ENCODE data around the gene ARAP2.

The ARAP2 gene

GRCh38 chr4:36218121-36218520 lies 26.2 kb downstream of the ARAP2 start:
- no peak overlapping the region for H3K4me3 ChIP-seq (ENCODE audit: control insufficient read depth in 1 of 7, extremely low read depth in 1 of 7, insufficient read depth in 4 of 7, low read depth in 2 of 7, low read length in 6 of 7)
- H3K4me1 ChIP-seq (ENCODE audit: control extremely low read depth in 1 of 4, control insufficient read depth in 4 of 4, insufficient read depth in 4 of 4, low read length in 3 of 4): peaks cover 0 to 4% (median 0%) of the 10 kb centered on the region in 4 experiments
- ChIA-PET CTCF (interaction anchor here (0.8 to 1.2 kb wide), 2 partner anchors 12 to 20 kb away, joined by 3 read pairs; no protein-coding TSS in a partner anchor), POLR2A (no interaction called here)
- no peaks in the 10 kb centered on the region for H3K27me3 ChIP-seq (replicated peaks in 2 of 5; ENCODE audit: control insufficient read depth in 4 of 5, insufficient read depth in 5 of 5, low read length in 4 of 5)
- peaks cover 0 to 10% (median under 1%) of the 10 kb centered on the region in 4 experiments for H3K36me3 ChIP-seq (ENCODE audit: control insufficient read depth in 4 of 4, insufficient read depth in 4 of 4, low read length in 3 of 4)
- no peaks in the 10 kb centered on the region for H3K9me3 ChIP-seq (ENCODE audit: control extremely low read depth in 1 of 5, control insufficient read depth in 4 of 5, insufficient read depth in 2 of 5, low read depth in 1 of 5, low read length in 4 of 5)
- DNase-seq: no peak
- H3K27ac ChIP-seq (ENCODE audit: insufficient read depth in 1 of 2, low read depth in 1 of 2, low read length in 2 of 2, poor library complexity in 1 of 2, severe bottlenecking in 2 of 2): no peak overlapping the region

GRCh38 chr4:36215627-36216026 lies 28.7 kb downstream of the ARAP2 start:
- no peaks in the 10 kb centered on the region for H3K27me3 ChIP-seq (replicated peaks in 2 of 5; ENCODE audit: control insufficient read depth in 4 of 5, insufficient read depth in 5 of 5, low read length in 4 of 5)
- H3K9me3 ChIP-seq (ENCODE audit: control extremely low read depth in 1 of 5, control insufficient read depth in 4 of 5, insufficient read depth in 2 of 5, low read depth in 1 of 5, low read length in 4 of 5): no peaks in the 10 kb centered on the region
- peaks cover 0 to 10% (median 5%) of the 10 kb centered on the region in 4 experiments for H3K36me3 ChIP-seq (ENCODE audit: control insufficient read depth in 4 of 4, insufficient read depth in 4 of 4, low read length in 3 of 4)
- ChIA-PET CTCF (no interaction called here), POLR2A (interaction anchor here (0.6 kb wide), 1 partner anchor 1706 kb away, joined by 3 read pairs; no protein-coding TSS in a partner anchor)
- H3K27ac ChIP-seq (ENCODE audit: insufficient read depth in 1 of 2, low read depth in 1 of 2, low read length in 2 of 2, poor library complexity in 1 of 2, severe bottlenecking in 2 of 2): no peak overlapping the region
- DNase-seq: no peak
- no peak overlapping the region for H3K4me3 ChIP-seq (ENCODE audit: control insufficient read depth in 1 of 7, extremely low read depth in 1 of 7, insufficient read depth in 4 of 7, low read depth in 2 of 7, low read length in 6 of 7)
- 86% methylated on average over 1 of the region's 3 CpGs for WGBS (ENCODE audit: insufficient coverage)
- peaks cover 0 to 4% (median 0%) of the 10 kb centered on the region in 4 experiments for H3K4me1 ChIP-seq (ENCODE audit: control extremely low read depth in 1 of 4, control insufficient read depth in 4 of 4, insufficient read depth in 4 of 4, low read length in 3 of 4)

DNA sequence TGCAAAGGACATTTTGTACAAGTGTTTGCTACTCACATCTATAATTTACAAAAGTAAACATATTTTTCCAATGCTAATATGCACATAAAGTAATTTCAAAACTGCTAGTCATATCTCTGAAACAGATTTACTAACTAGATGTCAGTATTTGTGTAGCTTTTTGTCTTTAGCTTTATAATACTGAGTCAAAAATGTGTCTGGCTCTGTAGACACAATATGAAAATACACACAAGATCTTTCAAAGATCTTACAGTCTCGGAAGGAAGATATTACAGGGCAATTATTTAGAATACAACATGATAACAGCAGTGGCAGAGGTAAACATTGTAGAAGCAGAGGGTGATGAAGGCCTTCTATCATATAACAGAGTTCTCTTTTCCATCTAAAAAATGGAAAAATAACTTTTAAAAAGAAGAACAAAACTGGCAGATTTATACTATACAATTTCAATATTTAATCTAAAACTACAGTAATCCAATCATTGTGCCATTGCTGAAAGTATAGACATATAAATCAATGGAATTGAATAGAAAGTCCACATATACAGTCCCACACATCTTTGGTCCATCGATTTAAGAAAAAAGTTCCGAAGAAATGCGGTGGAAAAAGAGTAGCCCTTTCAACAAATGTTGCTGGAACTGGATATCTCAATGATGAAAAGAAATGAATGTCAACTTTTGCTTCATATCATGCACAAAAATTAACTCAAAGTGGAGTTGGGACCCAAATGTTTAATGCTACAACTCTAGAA lies 29.4 kb downstream of the ARAP2 start:
- no peak overlapping the region for H3K27ac ChIP-seq (ENCODE audit: insufficient read depth in 1 of 2, low read depth in 1 of 2, low read length in 2 of 2, poor library complexity in 1 of 2, severe bottlenecking in 2 of 2)
- 50% methylated on average over 2 of the region's 4 CpGs for whole genome bisulfite sequencing (ENCODE audit: insufficient coverage)
- CTCF ChIA-PET: interaction anchor here (1.1 kb wide), 1 partner anchor 18 kb away, joined by 3 read pairs; no protein-coding TSS in a partner anchor

DNA sequence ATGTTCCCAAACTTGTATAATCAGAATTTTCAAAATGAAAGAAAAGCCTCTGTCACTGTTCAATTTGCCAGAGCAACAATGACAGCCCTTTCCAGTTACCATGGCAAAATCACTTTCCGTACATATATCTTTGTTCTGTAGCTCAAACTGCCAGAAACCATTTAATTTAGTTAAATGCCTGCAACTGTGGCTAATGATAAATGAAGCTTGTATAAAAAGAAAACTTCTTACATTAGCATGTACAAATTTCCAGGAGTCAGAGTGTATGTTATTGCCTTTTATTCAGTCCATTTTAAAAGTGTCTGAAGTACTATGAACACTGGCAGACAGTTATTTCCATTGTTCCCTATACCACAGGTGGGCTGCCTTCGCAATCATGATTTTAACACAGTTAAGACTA lies 30.3 kb downstream of the ARAP2 start:
- ChIA-PET CTCF (interaction anchor here (0.5 to 1.7 kb wide), 5 partner anchors 16 to 1175 kb away, joined by 3 to 6 read pairs (median 3); partner anchors contain the start of gene ARAP2), POLR2A (no interaction called here)
- H3K9me3 ChIP-seq (ENCODE audit: control extremely low read depth in 1 of 5, control insufficient read depth in 4 of 5, insufficient read depth in 2 of 5, low read depth in 1 of 5, low read length in 4 of 5): no peaks in the 10 kb centered on the region
- H3K4me3 ChIP-seq (ENCODE audit: control insufficient read depth in 1 of 7, extremely low read depth in 1 of 7, insufficient read depth in 4 of 7, low read depth in 2 of 7, low read length in 6 of 7): no peak overlapping the region
- H3K36me3 ChIP-seq (ENCODE audit: control insufficient read depth in 4 of 4, insufficient read depth in 4 of 4, low read length in 3 of 4): peaks cover 0 to 17% (median 10%) of the 10 kb centered on the region in 4 experiments
- WGBS (ENCODE audit: insufficient coverage): 100% methylated on average over 1 of the region's 2 CpGs
- peaks cover 0 to 7% (median 3%) of the 10 kb centered on the region in 4 experiments for H3K4me1 ChIP-seq (ENCODE audit: control extremely low read depth in 1 of 4, control insufficient read depth in 4 of 4, insufficient read depth in 4 of 4, low read length in 3 of 4)
- H3K27ac ChIP-seq (ENCODE audit: insufficient read depth in 1 of 2, low read depth in 1 of 2, low read length in 2 of 2, poor library complexity in 1 of 2, severe bottlenecking in 2 of 2): no peak overlapping the region
- DNase-seq: no peak
- no peaks in the 10 kb centered on the region for H3K27me3 ChIP-seq (replicated peaks in 2 of 5; ENCODE audit: control insufficient read depth in 4 of 5, insufficient read depth in 5 of 5, low read length in 4 of 5)

More for the DNA sequence above, 29.4 kb downstream of the ARAP2 start:
- Histone ChIP-seq H3K36me3 (ENCODE audit: control insufficient read depth in 4 of 4, insufficient read depth in 4 of 4, low read length in 3 of 4) (peaks cover 0 to 13% (median 9%) of the 10 kb centered on the region in 4 experiments), H3K27me3 (replicated peaks in 2 of 5; ENCODE audit: control insufficient read depth in 4 of 5, insufficient read depth in 5 of 5, low read length in 4 of 5) (no peaks in the 10 kb centered on the region), H3K9me3 (ENCODE audit: control extremely low read depth in 1 of 5, control insufficient read depth in 4 of 5, insufficient read depth in 2 of 5, low read depth in 1 of 5, low read length in 4 of 5) (no peaks in the 10 kb centered on the region), H3K4me1 (ENCODE audit: control extremely low read depth in 1 of 4, control insufficient read depth in 4 of 4, insufficient read depth in 4 of 4, low read length in 3 of 4) (peaks cover 0 to 4% (median 0%) of the 10 kb centered on the region in 4 experiments), H3K4me3 (ENCODE audit: control insufficient read depth in 1 of 7, extremely low read depth in 1 of 7, insufficient read depth in 4 of 7, low read depth in 2 of 7, low read length in 6 of 7) (no peak overlapping the region)
- no peak for DNase-seq
- POLR2A ChIA-PET: no interaction called here

- Histone ChIP-seq H3K27me3 (replicated peaks in 2 of 5; ENCODE audit: control insufficient read depth in 4 of 5, insufficient read depth in 5 of 5, low read length in 4 of 5) (no peaks in the 10 kb centered on the region), H3K27ac (ENCODE audit: insufficient read depth in 1 of 2, low read depth in 1 of 2, low read length in 2 of 2, poor library complexity in 1 of 2, severe bottlenecking in 2 of 2) (no peak overlapping the region), H3K9me3 (ENCODE audit: control extremely low read depth in 1 of 5, control insufficient read depth in 4 of 5, insufficient read depth in 2 of 5, low read depth in 1 of 5, low read length in 4 of 5) (no peaks in the 10 kb centered on the region), H3K36me3 (ENCODE audit: control insufficient read depth in 4 of 4, insufficient read depth in 4 of 4, low read length in 3 of 4) (peaks cover 2 to 20% (median 12%) of the 10 kb centered on the region in 4 experiments), H3K4me3 (ENCODE audit: control insufficient read depth in 1 of 7, extremely low read depth in 1 of 7, insufficient read depth in 4 of 7, low read depth in 2 of 7, low read length in 6 of 7) (no peak overlapping the region), H3K4me1 (ENCODE audit: control extremely low read depth in 1 of 4, control insufficient read depth in 4 of 4, insufficient read depth in 4 of 4, low read length in 3 of 4) (peaks cover 10 to 32% (median 16%) of the 10 kb centered on the region in 4 experiments)
- DNase-seq: no peak
- POLR2A ChIA-PET: no interaction called here
- WGBS (ENCODE audit: insufficient coverage): no CpG with 5 or more reads among the region's 1 CpG
- CTCF ChIA-PET: interaction anchor here (1.0 to 1.3 kb wide), 2 partner anchors 15 to 189 kb away, joined by 3 read pairs; no protein-coding TSS in a partner anchor
Observed at GRCh38 chr4:36211084-36211483, 33.2 kb downstream of the ARAP2 start.

GRCh38 chr4:36209941-36210649 lies 34.2 kb downstream of the ARAP2 start:
- Histone ChIP-seq H3K27me3 (replicated peaks in 2 of 5; ENCODE audit: control insufficient read depth in 4 of 5, insufficient read depth in 5 of 5, low read length in 4 of 5) (no peaks in the 10 kb centered on the region), H3K4me1 (ENCODE audit: control extremely low read depth in 1 of 4, control insufficient read depth in 4 of 4, insufficient read depth in 4 of 4, low read length in 3 of 4) (peaks cover 10 to 32% (median 16%) of the 10 kb centered on the region in 4 experiments), H3K27ac (ENCODE audit: insufficient read depth in 1 of 2, low read depth in 1 of 2, low read length in 2 of 2, poor library complexity in 1 of 2, severe bottlenecking in 2 of 2) (no peak overlapping the region), H3K9me3 (ENCODE audit: control extremely low read depth in 1 of 5, control insufficient read depth in 4 of 5, insufficient read depth in 2 of 5, low read depth in 1 of 5, low read length in 4 of 5) (no peaks in the 10 kb centered on the region), H3K36me3 (ENCODE audit: control insufficient read depth in 4 of 4, insufficient read depth in 4 of 4, low read length in 3 of 4) (peaks cover 2 to 20% (median 12%) of the 10 kb centered on the region in 4 experiments), H3K4me3 (ENCODE audit: control insufficient read depth in 1 of 7, extremely low read depth in 1 of 7, insufficient read depth in 4 of 7, low read depth in 2 of 7, low read length in 6 of 7) (no peak overlapping the region)
- 96% methylated on average over 4 of the region's 7 CpGs for whole genome bisulfite sequencing (ENCODE audit: insufficient coverage)
- DNase-seq: no peak
- ChIA-PET POLR2A (no interaction called here), CTCF (no interaction called here)
